Stimulated activated effector memory CD8-positive, alpha-beta T cell treated with anti-CD3 and anti-CD28 coated beads, Interleukin-12 subunit alpha, Interleukin-12 subunit beta, amount 100 ng/mL, for 72 hours (primary cell): Measurements from ENCODE around the gene NCR1.
A peak's percentile ranks its signal among the peaks of the same experiment; 100 is the strongest.
"Not testable (repeated sequence)": the region's sequence is repeated elsewhere in the genome, so short reads cannot be mapped to it uniquely, and the experiment has no call there.

ENCODE experiments used
- ATAC-seq: fragments of 150-1000 bp; cut with Tn5 transposase; 2 replicates; pipeline ENCODE4 v1.10.0; 2021
- DNase-seq, 2 donors: peaks; one replicate each; pipeline ENCODE4 v3.0.0; 2021 to 2022; ENCODE audit warnings: low spot score in 2 of 2
- H3K27ac Mint-ChIP-seq: one replicate; pipeline ENCODE4 v1.8.0; 2022; ENCODE audit warnings: mild to moderate bottlenecking, mixed read lengths
- H3K36me3 Mint-ChIP-seq: one replicate; pipeline ENCODE4 v1.8.0; 2022; ENCODE audit warnings: mild to moderate bottlenecking, mixed read lengths
- H3K4me1 Mint-ChIP-seq: one replicate; pipeline ENCODE4 v1.8.0; 2022; ENCODE audit warnings: mixed read lengths
- H3K4me3 Mint-ChIP-seq: one replicate; pipeline ENCODE4 v1.8.0; 2022; ENCODE audit warnings: mild to moderate bottlenecking, mixed read lengths
- H3K9me3 Mint-ChIP-seq: one replicate; pipeline ENCODE4 v1.8.0; 2022; ENCODE audit warnings: mixed read lengths

NCR1 gene

DNA sequence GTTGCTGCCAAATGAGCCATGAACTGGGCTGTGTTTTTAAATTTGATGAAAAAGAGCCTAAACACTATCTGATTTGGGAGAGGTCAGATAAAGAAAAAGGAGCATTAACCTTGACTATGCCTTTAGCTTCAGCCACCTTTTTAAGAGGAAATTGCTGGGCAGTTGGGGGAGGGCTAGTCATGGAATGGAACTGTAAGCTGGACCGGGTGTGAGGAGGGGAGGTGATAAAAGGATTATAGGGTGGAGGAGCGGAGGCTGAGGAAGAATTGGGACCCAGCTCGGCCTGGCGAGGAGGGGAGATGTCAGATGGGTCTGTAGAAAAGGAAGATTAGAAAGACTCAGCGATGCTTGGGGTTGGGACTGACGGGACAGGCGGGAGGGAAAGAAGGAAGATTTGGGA, 7.3 kb upstream of the NCR1 start:
- H3K27ac Mint-ChIP-seq, ATAC-seq, H3K4me1 Mint-ChIP-seq, DNase-seq, H3K36me3 Mint-ChIP-seq, H3K9me3 Mint-ChIP-seq, H3K4me3 Mint-ChIP-seq: not testable (repeated sequence)

DNA sequence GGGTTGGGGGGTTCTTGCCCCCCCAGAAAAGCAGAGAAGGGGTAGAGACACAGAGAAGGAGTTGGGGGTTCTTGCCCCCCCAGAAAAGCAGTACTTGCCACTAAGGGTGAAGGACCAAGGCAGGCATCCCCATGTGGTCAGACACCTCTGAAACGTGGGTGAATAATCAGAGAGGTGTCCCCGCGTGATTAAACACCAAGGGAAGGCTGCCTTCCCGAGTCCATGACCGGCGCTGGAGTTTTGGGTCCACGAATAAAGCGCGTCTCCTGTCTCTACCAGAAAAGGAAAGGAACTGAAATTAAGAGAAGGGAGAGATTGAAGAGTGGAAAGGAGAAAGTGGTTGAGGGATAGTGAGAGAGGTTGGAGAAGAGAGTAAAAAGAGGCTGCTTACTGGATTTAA, 6.3 kb upstream of the NCR1 start:
- DNase-seq = not testable (repeated sequence)

DNA sequence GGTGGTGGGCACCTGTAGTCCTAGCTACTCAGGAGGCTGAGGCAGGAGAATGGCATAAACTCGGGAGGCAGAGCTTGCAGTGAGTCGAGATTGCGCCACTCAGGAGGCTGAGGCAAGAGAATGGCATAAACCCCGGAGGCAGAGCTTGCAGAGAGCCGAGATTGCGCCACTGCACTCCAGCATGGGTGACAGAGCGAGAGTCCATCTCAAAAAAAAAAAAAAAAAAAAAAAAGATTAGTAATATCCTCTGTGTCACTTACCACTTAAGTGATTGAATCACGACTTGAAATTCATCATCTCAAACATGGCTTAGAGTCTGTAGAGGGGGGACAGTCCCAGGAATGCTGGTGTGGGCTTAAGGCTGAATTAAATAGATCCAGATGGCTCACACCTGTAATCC, 4.8 kb upstream of the NCR1 start:
- H3K36me3 Mint-ChIP-seq, ATAC-seq, H3K4me3 Mint-ChIP-seq, H3K27ac Mint-ChIP-seq, DNase-seq, H3K9me3 Mint-ChIP-seq: not testable (repeated sequence)
- peaks cover 12% of the 10 kb centered on the region for H3K4me1 Mint-ChIP-seq

More for the DNA sequence above, 6.3 kb upstream of the NCR1 start:
- not testable (repeated sequence) for H3K4me3 Mint-ChIP-seq, ATAC-seq, H3K9me3 Mint-ChIP-seq, H3K27ac Mint-ChIP-seq, H3K4me1 Mint-ChIP-seq, H3K36me3 Mint-ChIP-seq

DNA sequence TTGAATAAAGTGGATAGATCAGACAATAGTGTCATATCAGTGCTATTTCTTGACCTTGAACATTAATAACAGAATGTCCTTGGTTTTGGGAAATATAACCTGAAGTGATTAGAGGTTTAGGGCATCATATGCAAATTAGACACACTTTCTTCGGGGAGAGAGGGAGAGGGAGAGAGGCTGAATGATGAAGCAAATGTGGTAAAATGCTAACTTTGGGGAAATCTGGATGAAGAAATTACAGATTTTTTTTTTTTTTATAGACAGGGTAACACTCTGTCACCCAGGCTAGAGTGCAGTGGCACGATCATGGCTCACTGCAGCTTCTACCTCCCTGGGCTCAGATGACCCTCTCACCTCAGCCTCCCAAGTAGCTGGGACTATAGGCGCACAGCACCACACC, 3.9 kb upstream of the NCR1 start:
- no peak overlapping the region for H3K4me3 Mint-ChIP-seq
- H3K36me3 Mint-ChIP-seq = no peaks in the 10 kb centered on the region
- DNase-seq (no peak), ATAC-seq (no peak)
- H3K9me3 Mint-ChIP-seq = no peaks in the 10 kb centered on the region
- no peak overlapping the region for H3K27ac Mint-ChIP-seq
- H3K4me1 Mint-ChIP-seq = peaks cover 12% of the 10 kb centered on the region

DNA sequence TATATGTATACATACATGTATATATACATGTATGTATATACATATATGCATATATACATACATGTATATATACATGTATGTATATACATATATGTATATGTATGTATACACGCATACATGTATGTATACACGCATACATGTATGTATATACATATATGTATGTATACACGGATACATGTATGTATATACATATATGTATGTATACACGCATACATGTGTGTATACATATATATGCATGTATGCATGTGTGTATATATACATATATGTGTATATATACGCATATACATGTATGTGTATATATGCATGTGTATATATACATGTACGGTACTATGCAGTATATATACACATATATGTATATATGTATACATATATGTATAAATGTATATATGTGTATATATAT, 2.6 kb upstream of the NCR1 start:
- DNase-seq (no peak), ATAC-seq (no peak)
- no peaks in the 10 kb centered on the region for H3K9me3 Mint-ChIP-seq
- no peak overlapping the region for H3K27ac Mint-ChIP-seq
- H3K4me3 Mint-ChIP-seq = no peak overlapping the region
- H3K36me3 Mint-ChIP-seq = no peaks in the 10 kb centered on the region
- H3K4me1 Mint-ChIP-seq = peaks cover 12% of the 10 kb centered on the region

DNA sequence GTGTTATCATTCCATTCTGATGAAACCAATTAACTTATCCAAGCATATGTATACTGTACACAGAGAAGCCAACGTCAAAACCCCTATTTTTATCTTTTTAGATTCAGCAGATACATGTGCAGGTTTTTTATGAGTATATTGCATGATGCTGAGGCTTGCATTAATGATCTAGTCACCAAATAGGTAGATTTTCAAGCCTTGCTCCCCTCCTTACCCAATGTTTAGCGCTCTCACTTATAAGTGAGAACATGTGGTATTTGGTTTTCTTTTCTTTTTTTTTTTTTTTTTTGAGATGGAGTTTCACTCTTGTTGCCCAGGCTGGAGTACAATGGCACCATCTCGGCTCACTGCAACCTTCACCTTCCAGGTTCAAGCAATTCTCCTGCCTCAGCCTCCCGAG, 1.7 kb upstream of the NCR1 start:
- peaks cover 12% of the 10 kb centered on the region for H3K4me1 Mint-ChIP-seq
- not testable (repeated sequence) for H3K27ac Mint-ChIP-seq, DNase-seq, H3K36me3 Mint-ChIP-seq, ATAC-seq, H3K9me3 Mint-ChIP-seq, H3K4me3 Mint-ChIP-seq

DNA sequence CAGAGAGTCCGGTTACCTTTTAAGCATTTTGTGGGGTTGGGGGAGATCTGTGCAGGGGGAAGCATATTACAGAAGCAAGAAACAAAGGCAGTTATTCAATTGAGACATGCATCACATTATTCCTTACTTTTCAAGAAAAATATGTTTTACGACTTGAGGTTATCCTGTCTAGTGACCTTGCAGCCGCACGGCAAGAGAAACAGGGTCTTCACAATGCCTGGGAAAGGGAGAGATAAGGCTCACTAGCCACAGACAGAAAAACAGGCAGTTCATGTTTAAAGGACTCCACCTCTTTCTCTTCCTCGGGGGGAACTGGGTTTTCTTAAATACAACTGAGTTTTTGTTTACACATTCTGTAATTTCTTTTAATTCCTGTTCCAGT, 536 bp upstream of the NCR1 start:
- no peak for DNase-seq
- peaks cover 12% of the 10 kb centered on the region for H3K4me1 Mint-ChIP-seq
- peaks cover 5% of the 10 kb centered on the region for H3K36me3 Mint-ChIP-seq
- peak overlapping the region; percentile 42 for H3K4me3 Mint-ChIP-seq
- ATAC-seq = no peak
- H3K9me3 Mint-ChIP-seq = no peaks in the 10 kb centered on the region
- H3K27ac Mint-ChIP-seq = no peak overlapping the region

DNA sequence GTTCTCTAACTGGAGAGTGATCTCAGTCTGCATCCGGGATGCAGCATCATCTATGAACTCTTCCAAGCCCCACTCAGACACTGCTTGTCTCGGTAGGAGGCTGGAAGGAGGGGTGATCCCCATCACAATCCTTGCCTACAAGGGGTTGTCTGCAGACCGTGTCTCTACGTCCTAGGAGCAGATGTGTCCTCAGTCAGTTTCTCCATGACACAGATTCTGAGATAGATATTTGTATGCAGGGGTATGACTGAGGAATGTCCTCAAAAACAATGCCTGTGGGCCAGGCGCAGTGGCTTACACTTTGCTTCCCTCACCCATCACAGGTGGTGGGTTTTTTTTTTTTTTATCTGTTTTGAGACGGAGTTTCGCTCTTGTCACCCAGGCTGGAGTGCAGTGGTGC, 871 bp downstream of the NCR1 start:
- H3K27ac Mint-ChIP-seq = peak overlapping the region; percentile 56
- ATAC-seq (no peak), DNase-seq (no peak)
- H3K4me1 Mint-ChIP-seq = peaks cover 6% of the 10 kb centered on the region
- no peaks in the 10 kb centered on the region for H3K9me3 Mint-ChIP-seq
- peak overlapping the region; percentile 42 for H3K4me3 Mint-ChIP-seq
- peaks cover 5% of the 10 kb centered on the region for H3K36me3 Mint-ChIP-seq

DNA sequence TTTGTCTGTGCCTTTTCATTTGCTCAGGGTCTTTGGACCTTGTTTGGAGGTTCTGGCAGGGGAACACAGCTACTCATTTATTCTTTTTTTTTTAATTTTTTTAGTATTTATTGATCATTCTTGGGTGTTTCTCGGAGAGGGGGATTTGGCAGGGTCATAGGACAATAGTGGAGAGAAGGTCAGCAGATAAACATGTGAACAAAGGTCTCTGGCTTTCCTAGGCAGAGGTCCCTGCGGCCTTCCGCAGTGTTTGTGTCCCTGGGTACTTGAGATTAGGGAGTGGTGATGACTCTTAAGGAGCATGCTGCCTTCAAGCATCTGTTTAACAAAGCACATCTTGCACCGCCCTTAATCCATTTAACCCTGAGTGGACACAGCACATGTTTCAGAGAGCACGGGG, 2.0 kb downstream of the NCR1 start:
- not testable (repeated sequence) for H3K4me1 Mint-ChIP-seq, H3K36me3 Mint-ChIP-seq, H3K4me3 Mint-ChIP-seq, DNase-seq, ATAC-seq, H3K27ac Mint-ChIP-seq, H3K9me3 Mint-ChIP-seq

DNA sequence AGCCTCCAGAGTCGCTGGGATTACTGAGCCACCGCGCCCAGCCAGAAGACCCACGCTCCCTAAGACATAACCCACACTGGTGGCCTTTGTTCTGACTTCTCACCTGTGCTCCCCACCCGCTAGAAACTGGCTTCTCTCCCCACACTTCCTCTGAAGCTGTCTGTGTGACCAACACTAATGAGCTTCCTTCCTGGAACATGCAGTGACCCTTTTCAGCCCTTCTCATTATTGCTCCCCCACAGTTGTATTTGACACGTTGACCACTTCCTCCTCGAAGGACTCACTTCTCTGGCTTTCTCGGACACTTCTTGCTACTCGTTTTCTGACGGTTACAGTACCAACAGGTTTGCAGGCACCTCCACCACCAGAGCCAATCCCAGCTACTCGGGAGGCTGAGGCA, 10.9 kb downstream of the NCR1 start:
- ATAC-seq (no peak), DNase-seq (no peak)
- Mint-ChIP-seq H3K4me3 (no peak overlapping the region), H3K4me1 (peaks cover 18% of the 10 kb centered on the region), H3K9me3 (no peaks in the 10 kb centered on the region), H3K36me3 (peaks cover 6% of the 10 kb centered on the region), H3K27ac (no peak overlapping the region)

DNA sequence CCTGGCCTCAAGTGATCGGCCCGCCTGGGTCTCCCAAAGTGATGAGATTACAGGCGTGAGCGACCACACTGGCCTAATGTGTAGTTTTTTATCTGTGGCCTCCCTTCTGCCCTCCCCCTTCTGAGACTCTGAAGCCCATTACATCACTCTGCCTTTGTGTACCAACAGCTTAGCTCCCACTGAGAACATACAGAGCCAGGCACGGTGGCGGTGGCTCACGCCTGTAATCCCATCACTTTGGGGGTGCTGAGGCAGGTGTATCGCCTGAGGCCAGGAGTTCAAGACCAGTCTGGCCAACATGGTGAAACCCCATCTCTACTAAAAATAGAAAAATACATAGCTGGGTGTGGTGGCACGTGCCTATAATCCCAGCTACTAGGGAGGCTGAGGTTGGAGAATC, 12.6 kb downstream of the NCR1 start:
- Mint-ChIP-seq H3K9me3 (peaks cover 3% of the 10 kb centered on the region), H3K4me1 (peaks cover 24% of the 10 kb centered on the region), H3K36me3 (peaks cover 6% of the 10 kb centered on the region), H3K4me3 (no peak overlapping the region), H3K27ac (no peak overlapping the region)
- DNase-seq = no peak
- ATAC-seq = no peak

DNA sequence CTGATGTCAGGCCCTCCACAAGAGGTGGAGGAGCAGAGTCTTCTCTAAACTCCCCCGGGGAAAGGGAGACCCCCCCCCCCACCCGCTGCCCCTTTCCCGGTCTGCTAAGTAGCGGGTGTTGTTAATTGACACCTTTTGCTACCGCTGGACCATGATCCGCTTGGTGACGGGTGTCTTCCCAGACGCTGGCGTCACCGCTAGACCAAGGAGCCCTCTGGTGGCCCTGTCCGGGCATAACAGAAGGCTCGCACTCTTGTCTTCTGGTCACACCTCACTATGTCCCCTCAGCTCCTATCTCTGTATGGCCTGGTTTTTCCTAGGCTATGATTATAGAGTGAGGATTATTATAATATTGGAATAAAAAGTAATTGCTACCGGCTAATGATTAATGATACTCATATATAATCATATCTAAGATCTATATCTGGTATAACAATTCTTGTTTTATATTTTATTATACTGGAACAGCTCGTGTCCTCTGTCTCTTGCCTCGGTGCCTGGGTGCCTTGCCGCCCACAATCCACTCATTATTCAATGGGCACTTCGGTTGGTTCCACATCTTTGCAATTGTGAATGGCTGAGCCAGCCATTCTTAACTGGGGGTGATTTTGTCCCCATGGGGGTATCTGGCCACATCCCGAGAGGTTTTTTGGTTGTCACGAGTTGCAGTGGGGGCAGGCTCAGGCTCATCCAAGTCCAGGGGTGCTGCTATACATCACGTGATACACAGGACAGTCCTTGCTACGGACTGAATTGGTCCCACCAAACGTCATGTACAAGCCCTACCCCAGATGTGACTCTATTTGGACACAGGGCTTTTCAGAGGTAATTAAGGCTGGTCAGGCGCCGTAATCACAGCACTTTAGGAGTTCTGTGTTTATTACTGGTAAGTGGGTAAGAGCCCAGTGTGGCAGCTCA, 14.0 kb downstream of the NCR1 start:
- DNase-seq, H3K4me3 Mint-ChIP-seq, ATAC-seq, H3K27ac Mint-ChIP-seq, H3K36me3 Mint-ChIP-seq, H3K9me3 Mint-ChIP-seq: not testable (repeated sequence)
- H3K4me1 Mint-ChIP-seq = peaks cover 24% of the 10 kb centered on the region

DNA sequence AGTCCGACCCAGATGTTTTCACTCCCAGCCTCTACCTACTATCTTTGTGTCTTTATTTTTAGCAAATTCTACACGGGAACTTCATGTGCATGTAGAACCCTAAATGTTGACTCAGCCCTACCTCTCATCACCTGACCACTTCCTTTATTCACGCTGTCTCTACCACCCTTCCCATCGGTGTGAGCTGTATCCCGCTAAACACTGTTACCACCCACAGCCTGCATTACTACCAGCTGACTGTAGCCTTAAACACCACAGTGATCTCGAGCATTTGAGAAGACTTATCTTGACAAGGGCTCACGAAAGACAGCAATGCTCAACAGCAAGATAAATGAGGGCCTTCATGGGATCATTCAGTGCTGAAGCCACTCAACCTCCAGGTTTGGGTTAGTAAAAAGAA, 15.1 kb downstream of the NCR1 start:
- DNase-seq (no peak), ATAC-seq (peak; percentile 59)
- Mint-ChIP-seq H3K27ac (no peak overlapping the region), H3K4me3 (no peak overlapping the region), H3K9me3 (peaks cover 6% of the 10 kb centered on the region), H3K36me3 (no peaks in the 10 kb centered on the region), H3K4me1 (peaks cover 24% of the 10 kb centered on the region)

DNA sequence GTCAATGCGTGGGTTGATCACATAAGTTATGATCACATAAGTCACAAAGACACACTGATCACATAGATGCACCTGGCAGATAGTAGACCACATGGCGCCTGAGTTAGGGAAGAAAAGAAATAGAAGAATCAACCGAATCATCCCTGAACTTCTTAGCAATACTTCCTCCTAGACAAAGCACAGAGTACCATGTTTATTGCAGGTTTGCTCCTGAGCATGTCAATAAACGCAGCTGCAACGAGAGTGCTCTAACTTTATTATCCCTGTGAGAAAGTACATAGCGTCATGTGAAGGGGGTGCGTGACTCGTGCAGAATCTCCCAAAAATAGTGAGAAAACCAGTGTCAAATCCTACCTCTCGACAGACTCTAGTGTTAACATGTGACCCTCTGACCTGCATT, 17.3 kb downstream of the NCR1 start:
- peaks cover 18% of the 10 kb centered on the region for H3K4me1 Mint-ChIP-seq
- DNase-seq (no peak), ATAC-seq (no peak)
- H3K9me3 Mint-ChIP-seq = peaks cover 8% of the 10 kb centered on the region
- no peaks in the 10 kb centered on the region for H3K36me3 Mint-ChIP-seq
- no peak overlapping the region for H3K27ac Mint-ChIP-seq
- H3K4me3 Mint-ChIP-seq = no peak overlapping the region

DNA sequence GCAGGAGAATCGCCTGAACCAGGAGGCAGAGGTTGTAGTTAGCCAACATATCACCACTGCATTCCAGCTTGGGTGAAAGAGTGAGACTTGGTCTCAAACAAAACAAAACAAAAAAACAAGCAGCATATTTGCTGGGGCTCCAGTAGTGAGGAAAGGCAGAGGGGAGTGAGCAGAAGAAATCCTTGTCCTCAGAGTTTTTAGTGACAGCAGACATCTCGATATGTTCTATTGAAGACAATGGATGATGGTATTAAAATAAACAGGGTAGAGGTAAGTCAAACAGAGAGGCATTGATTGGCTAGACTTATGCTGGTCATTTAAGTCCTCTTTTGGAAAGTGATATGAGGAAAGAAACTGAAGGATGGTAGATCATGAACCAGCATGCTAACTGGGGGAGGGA, 22.4 kb downstream of the NCR1 start:
- DNase-seq (no peak), ATAC-seq (no peak)
- Mint-ChIP-seq H3K27ac (no peak overlapping the region), H3K4me1 (no peaks in the 10 kb centered on the region), H3K9me3 (peaks cover 10% of the 10 kb centered on the region), H3K4me3 (no peak overlapping the region), H3K36me3 (no peaks in the 10 kb centered on the region)

DNA sequence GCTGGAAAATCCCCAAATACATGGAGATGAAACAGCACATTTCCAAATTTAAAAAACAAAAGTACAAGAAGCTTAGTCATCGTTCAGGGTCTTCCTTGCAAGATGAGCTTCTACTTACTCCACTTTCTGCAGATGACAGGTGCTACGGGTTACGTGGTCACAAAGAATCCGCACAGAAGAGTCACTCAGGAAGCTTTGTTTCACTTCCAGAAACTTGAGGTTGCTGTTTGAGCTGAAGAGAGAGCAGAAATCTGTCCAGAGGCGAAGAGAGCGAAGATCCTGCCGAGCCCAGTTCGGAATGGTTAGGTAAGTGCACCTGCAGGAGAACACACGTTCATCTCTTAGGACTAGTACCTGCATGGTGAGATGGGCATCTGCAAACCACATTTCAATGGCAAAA, 32.0 kb downstream of the NCR1 start:
- no peaks in the 10 kb centered on the region for H3K9me3 Mint-ChIP-seq
- H3K4me1 Mint-ChIP-seq = no peaks in the 10 kb centered on the region
- DNase-seq (peak in 1 of 2 donors; percentile 53), ATAC-seq (peak; percentile 71)
- no peak overlapping the region for H3K27ac Mint-ChIP-seq
- no peaks in the 10 kb centered on the region for H3K36me3 Mint-ChIP-seq
- H3K4me3 Mint-ChIP-seq = no peak overlapping the region
